ENCODE results near the gene KSR2.

KSR2 gene

DNA sequence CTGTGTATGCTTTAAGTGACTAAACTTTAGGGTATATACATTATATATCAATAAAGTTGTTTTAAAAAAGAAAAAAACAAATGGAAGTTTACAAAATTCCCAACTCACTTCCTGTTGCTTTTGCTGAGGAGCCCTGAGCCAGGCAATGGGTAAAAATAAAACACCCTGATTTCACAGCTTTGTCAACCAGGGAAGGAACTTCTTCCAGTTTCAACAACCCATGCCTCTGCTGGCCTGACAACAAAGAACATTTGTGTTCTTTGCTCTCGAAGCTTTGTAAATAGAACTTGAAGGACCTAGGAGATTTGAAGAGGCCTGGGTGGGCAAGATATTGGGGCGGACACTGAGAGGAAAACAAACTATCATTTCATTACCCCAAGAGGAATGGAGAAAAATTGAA lies 466.2 kb downstream of the KSR2 start:
- no peak for DNase-seq (ENCODE audit: low read depth)
- no peak overlapping the region for H3K4me3 ChIP-seq (ENCODE audit: control insufficient read depth, low read depth, low read length)
- TF ChIP-seq, protein P1, sequence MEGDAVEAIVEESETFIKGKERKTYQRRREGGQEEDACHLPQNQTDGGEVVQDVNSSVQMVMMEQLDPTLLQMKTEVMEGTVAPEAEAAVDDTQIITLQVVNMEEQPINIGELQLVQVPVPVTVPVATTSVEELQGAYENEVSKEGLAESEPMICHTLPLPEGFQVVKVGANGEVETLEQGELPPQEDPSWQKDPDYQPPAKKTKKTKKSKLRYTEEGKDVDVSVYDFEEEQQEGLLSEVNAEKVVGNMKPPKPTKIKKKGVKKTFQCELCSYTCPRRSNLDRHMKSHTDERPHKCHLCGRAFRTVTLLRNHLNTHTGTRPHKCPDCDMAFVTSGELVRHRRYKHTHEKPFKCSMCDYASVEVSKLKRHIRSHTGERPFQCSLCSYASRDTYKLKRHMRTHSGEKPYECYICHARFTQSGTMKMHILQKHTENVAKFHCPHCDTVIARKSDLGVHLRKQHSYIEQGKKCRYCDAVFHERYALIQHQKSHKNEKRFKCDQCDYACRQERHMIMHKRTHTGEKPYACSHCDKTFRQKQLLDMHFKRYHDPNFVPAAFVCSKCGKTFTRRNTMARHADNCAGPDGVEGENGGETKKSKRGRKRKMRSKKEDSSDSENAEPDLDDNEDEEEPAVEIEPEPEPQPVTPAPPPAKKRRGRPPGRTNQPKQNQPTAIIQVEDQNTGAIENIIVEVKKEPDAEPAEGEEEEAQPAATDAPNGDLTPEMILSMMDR (conservative IDR thresholded peaks at IDR 0.05; ENCODE audit: control insufficient read depth, insufficient read depth, low read depth, low read length) = no peak

DNA sequence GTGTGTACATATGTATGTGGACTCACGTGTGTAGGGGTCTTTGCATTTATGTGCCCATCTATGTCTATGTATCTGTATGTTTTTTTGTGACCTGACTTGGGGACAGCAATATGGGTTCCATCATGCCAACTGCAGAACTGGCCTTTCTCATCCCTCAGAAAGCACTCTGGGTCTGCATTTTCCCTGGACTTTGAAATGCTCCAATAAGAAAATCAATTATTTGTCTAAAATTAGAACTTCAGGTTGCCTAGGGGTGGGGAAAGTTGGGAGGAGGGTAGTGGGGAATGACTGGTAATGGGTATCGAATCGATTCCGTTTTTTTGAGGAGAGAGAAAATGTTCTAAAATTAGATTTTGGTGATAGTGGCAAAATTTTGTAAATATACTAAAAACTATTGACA lies 466.6 kb downstream of the KSR2 start:
- H3K4me3 ChIP-seq (ENCODE audit: control insufficient read depth, low read depth, low read length) = no peak overlapping the region
- no peak for DNase-seq (ENCODE audit: low read depth)
- TF ChIP-seq, protein P1 (conservative IDR thresholded peaks at IDR 0.05; ENCODE audit: control insufficient read depth, insufficient read depth, low read depth, low read length) = no peak

DNA sequence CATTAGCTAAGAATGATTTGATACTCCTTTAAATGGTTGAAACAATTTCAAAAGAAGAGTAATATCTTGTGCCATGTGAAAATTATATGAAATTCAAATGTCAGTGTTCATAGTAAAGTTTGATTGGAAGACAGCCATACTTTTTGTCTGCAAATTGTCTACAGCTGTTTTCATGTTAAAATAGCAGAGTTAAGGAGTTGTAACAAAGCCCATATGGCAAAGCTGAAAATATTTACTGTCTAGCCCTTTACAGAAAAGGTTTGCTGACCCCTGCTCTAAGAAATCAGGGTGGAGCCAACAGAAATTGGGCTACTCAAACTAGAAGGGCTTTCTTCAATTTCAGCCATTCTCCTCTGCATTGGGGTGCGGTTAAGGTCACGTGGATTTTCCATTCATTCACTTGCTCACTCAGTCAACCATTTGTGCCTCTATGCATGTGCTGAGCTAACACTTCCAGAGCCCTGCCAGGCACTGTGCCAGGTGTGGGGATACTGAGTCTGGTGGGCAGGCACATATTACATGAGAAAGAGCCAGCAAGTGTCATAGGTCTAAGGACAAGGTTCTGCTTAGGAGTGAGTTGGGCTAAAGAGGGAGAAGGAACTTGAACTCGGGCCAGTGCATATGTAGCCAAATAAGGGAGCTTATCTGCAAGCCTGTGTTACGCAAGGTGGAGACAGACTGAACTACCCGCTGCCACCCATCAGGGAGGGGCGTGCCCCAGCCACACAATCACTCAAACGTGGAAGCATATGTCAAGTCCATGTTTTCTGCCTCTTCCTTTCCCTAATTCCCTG lies 467.5 kb downstream of the KSR2 start:
- no peak overlapping the region for H3K4me3 ChIP-seq (ENCODE audit: control insufficient read depth, low read depth, low read length)
- TF ChIP-seq, protein P1 (conservative IDR thresholded peaks at IDR 0.05; ENCODE audit: control insufficient read depth, insufficient read depth, low read depth, low read length) = no peak
- DNase-seq (ENCODE audit: low read depth) = no peak

DNA sequence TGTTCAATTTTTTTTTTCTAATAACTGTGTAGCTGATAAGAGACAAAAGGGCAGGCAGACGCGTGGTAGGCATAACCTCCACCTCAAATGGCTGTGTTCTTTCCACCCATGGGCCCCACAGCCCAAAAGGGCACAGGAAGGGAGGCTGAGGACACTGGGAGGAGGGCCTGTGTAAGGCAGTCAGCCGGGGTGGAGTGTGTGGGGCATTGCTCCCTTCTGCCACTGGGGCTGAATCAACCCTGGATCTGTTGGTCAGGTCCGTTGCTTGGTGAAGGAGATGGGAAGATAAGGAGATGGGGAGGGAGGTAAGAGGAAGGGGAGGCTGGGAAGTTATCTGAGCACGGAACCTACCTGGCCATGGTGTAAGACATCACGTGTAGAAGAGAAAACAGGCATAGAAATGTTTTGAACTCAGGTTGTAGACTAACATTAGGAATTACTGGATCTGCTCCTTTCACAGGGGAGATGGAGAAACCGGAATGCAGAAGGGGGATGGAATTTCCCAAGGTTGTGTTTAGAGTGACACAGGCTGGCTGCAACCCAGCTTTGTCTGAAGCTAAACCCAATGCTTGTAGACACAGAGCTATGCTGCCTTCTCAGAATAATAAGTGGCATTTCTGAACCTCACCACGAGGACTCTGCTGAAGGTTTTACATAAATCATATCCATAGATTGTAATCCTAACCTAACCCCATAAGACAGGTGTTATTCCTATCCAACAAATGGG lies 468.9 kb downstream of the KSR2 start:
- no peak for DNase-seq (ENCODE audit: low read depth)
- TF ChIP-seq, protein P1 (conservative IDR thresholded peaks at IDR 0.05; ENCODE audit: control insufficient read depth, insufficient read depth, low read depth, low read length) = no peak
- H3K4me3 ChIP-seq (ENCODE audit: control insufficient read depth, low read depth, low read length) = no peak overlapping the region

DNA sequence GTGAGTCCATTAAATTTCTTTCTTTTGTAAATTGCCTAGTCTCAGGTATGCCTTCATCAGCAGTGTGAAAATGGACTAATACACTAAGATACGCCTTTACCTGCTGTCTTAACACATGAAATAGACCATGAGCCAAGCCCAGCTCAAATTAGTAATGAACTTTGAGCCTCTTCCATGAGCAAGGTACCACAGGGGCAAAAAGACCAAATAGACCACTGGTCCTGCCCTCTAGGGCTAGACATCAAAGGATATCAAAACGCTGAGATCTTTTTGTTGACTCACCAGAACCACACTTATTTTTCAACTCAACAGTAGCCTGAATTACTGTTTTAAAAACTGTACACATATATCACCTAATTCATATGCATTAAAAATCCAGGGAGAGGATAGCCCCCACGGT lies 469.9 kb downstream of the KSR2 start:
- no peak overlapping the region for H3K4me3 ChIP-seq (ENCODE audit: control insufficient read depth, low read depth, low read length)
- TF ChIP-seq, protein P1 (conservative IDR thresholded peaks at IDR 0.05; ENCODE audit: control insufficient read depth, insufficient read depth, low read depth, low read length) = no peak
- DNase-seq (ENCODE audit: low read depth) = no peak

DNA sequence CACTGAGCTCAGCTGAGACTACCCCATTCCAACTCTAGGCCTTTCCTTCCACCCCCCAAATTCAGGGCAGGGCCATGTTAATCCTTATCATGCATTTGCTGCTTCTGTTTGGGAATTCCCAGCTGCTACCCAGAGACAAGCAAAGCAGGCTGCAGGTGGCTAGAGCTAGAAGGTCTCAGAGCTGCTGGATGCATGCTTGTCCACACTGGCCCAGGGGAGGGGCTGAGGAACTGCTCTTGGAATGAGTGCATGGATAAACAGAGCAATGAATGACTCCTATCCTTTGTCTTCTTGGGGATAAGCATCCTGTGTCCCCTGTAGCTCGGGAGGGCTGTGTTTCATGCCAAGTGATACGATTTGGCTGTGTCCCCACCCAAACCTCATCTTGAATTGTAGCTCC lies 470.5 kb downstream of the KSR2 start:
- no peak for DNase-seq (ENCODE audit: low read depth)
- TF ChIP-seq, protein P1 (conservative IDR thresholded peaks at IDR 0.05; ENCODE audit: control insufficient read depth, insufficient read depth, low read depth, low read length) = no peak
- no peak overlapping the region for H3K4me3 ChIP-seq (ENCODE audit: control insufficient read depth, low read depth, low read length)
